Fibroblast of peridontal ligament (primary cell): ENCODE data around the gene NDUFB8.
"Not testable (repeated sequence)": the region's sequence is repeated elsewhere in the genome, so short reads cannot be mapped to it uniquely, and the experiment has no call there.

Experiments
- DNase-seq: peaks from one replicate; pipeline ENCODE4 v3.0.0-alpha.2; 2010; ENCODE audit errors: extremely low read depth

NDUFB8 gene

GRCh38 chr10:100529475-100530298 lies at the start of gene NDUFB8:
Gene NDUFB8, minus strand, starts transcription at chr10:100529871. Its CDS starts 20 bp downstream, at chr10:100529851.
- DNase-seq, result peak; percentile 81

- DNase-seq, result no peak
Observed at GRCh38 chr10:100576282-100576635, 46.6 kb upstream of the NDUFB8 start.

- DNase-seq, result no peak
Observed at GRCh38 chr10:100575585-100576281, 46.1 kb upstream of the NDUFB8 start.

- DNase-seq, result not testable (repeated sequence)
Observed at GRCh38 chr10:100575146-100575545, 45.5 kb upstream of the NDUFB8 start.

- no peak for DNase-seq
Observed at GRCh38 chr10:100571084-100571856, 41.6 kb upstream of the NDUFB8 start.

- DNase-seq, result no peak
Observed at GRCh38 chr10:100570506-100570905, 40.8 kb upstream of the NDUFB8 start.

GRCh38 chr10:100569687-100570481 lies 40.2 kb upstream of the NDUFB8 start:
- DNase-seq, result no peak

- DNase-seq, result no peak
Observed at GRCh38 chr10:100568912-100569311, 39.2 kb upstream of the NDUFB8 start.

- no peak for DNase-seq
Observed at GRCh38 chr10:100567826-100568225, 38.2 kb upstream of the NDUFB8 start.

GRCh38 chr10:100567249-100567648 lies 37.6 kb upstream of the NDUFB8 start:
- no peak for DNase-seq

- DNase-seq, result no peak
Observed at GRCh38 chr10:100566561-100566960, 36.9 kb upstream of the NDUFB8 start.

GRCh38 chr10:100565206-100565985 lies 35.7 kb upstream of the NDUFB8 start:
- DNase-seq, result no peak

- peak; percentile 24 for DNase-seq
Observed at GRCh38 chr10:100562008-100562672, 32.5 kb upstream of the NDUFB8 start.

- no peak for DNase-seq
Observed at GRCh38 chr10:100561005-100561404, 31.3 kb upstream of the NDUFB8 start.

GRCh38 chr10:100560248-100560647 lies 30.6 kb upstream of the NDUFB8 start:
- DNase-seq, result no peak

GRCh38 chr10:100554902-100555301 lies 25.2 kb upstream of the NDUFB8 start:
- no peak for DNase-seq

- DNase-seq, result no peak
Observed at GRCh38 chr10:100553929-100554328, 24.3 kb upstream of the NDUFB8 start.

- no peak for DNase-seq
Observed at GRCh38 chr10:100551738-100552137, 22.1 kb upstream of the NDUFB8 start.

- DNase-seq, result no peak
Observed at GRCh38 chr10:100551196-100551595, 21.5 kb upstream of the NDUFB8 start.

GRCh38 chr10:100544950-100545349 lies 15.3 kb upstream of the NDUFB8 start:
- no peak for DNase-seq
